Panc1 (cell line): ENCODE data around the gene KCNIP4. TPM values are rescaled to one million over a fixed set of nuclear protein-coding genes. Genes with fewer than 3 reads are reported as not detected.

Source experiments
- ATAC-seq: fragments of 200-7000 bp; cut with Tn5 transposase; 2 replicates; pipeline ENCODE4 v1.9.1; 2020; ENCODE audit warnings: mild to moderate bottlenecking, moderate library complexity
- BruUV-seq: library from RNA; stranded (reverse); fragments of 400-500 nt; replicated peaks from 2 replicates; lab custom pipeline; 2021; lab: Mats Ljungman, UMichigan
- CTCF ChIA-PET: fragments of 300-600 bp; sonication (Branson Sonifier 250); formaldehyde crosslinking; loops from one replicate; lab custom pipeline; 2022; ENCODE audit warnings: antibody characterized with exemption; lab: Charles Lee
- POLR2A ChIA-PET: fragments of 300-600 bp; sonication (Branson Sonifier 250); formaldehyde crosslinking; loops from one replicate; lab custom pipeline; 2022; ENCODE audit warnings: antibody characterized with exemption; lab: Charles Lee
- DNase-seq: peaks from one replicate; pipeline ENCODE4 v3.0.0-alpha.2; 2010; ENCODE audit warnings: low read depth, low spot score
- H3K27ac ChIP-seq: 2 replicates; pipeline ENCODE4 v1.5.1; 2011; ENCODE audit warnings: mild to moderate bottlenecking, low read length, inconsistent platforms
- H3K27me3 ChIP-seq: fragments of 200-500 bp; sonication (Bioruptor generic); 2 replicates; pipeline ENCODE4 v1.6.0; 2014; ENCODE audit warnings: low read length, inconsistent platforms; ENCODE audit not compliant: control insufficient read depth, insufficient read depth
- H3K36me3 ChIP-seq: fragments of 200-500 bp; sonication (Bioruptor generic); 2 replicates; pipeline ENCODE4 v1.5.1; 2014; ENCODE audit warnings: inconsistent platforms, mild to moderate bottlenecking, low read length, moderate library complexity; ENCODE audit not compliant: control insufficient read depth, insufficient read depth
- H3K4me1 ChIP-seq: 2 replicates; pipeline ENCODE4 v1.5.1; 2011; ENCODE audit warnings: inconsistent platforms, mild to moderate bottlenecking, low read length, moderate library complexity; ENCODE audit not compliant: control insufficient read depth, insufficient read depth
- H3K4me3 ChIP-seq, 2 experiments: 2 replicates each; pipeline ENCODE4 v1.5.1; 2011 to 2012; ENCODE audit warnings: low read depth in 2 of 2, low read length in 2 of 2, mild to moderate bottlenecking in 2 of 2, inconsistent platforms in 1 of 2, moderate library complexity in 1 of 2
- H3K9me3 ChIP-seq: fragments of 200-500 bp; sonication (Bioruptor generic); 2 replicates; pipeline ENCODE4 v1.5.1; 2014; ENCODE audit warnings: low read depth, mild to moderate bottlenecking, inconsistent platforms, low read length, moderate library complexity; ENCODE audit not compliant: control insufficient read depth, insufficient read depth
- CTCF ChIP-seq: fragments of 450-650 bp; IDR thresholded peaks from 2 replicates; pipeline ENCODE4 v1.5.1; 2017; ENCODE audit warnings: mild to moderate bottlenecking
- POLR2AphosphoS5 ChIP-seq: IDR thresholded peaks from 2 replicates; pipeline ENCODE4 v1.6.1; 2012; ENCODE audit warnings: mild to moderate bottlenecking, low read depth, low read length, moderate library complexity
- REST ChIP-seq, 2 experiments: IDR thresholded peaks; 2 replicates each; pipeline ENCODE4 v1.6.1; 2011 to 2012; ENCODE audit warnings: low read depth in 2 of 2, control low read depth in 1 of 2, low read length in 1 of 2, mild to moderate bottlenecking in 1 of 2, moderate library complexity in 1 of 2; ENCODE audit not compliant: insufficient read depth in 1 of 2
- SIN3A ChIP-seq: IDR thresholded peaks from 2 replicates; pipeline ENCODE4 v1.6.1; 2012; ENCODE audit warnings: low read depth, mild to moderate bottlenecking, low read length, moderate library complexity, borderline replicate concordance; ENCODE audit not compliant: insufficient read depth
- TCF7L2 ChIP-seq: IDR thresholded peaks from 2 replicates; pipeline ENCODE4 v1.6.1; 2011; ENCODE audit warnings: mild to moderate bottlenecking, low read depth, low read length, inconsistent platforms
- in situ Hi-C: cut with HindIII; loops from 2 replicates; pipeline ENCODE4 v1.10.0; 2016; ENCODE audit warnings: low sequenced_read_pairs, low pct_unique_long_range_greater_than_20kb
- intact Hi-C: fragments of 100-400 bp; cut with micrococcal nuclease; formaldehyde crosslinking; loops from one replicate; pipeline ENCODE4 v1.10.0; 2022; ENCODE audit not compliant: unreplicated experiment
- total RNA-seq: library from RNA; stranded (reverse); gene quantifications from one replicate; pipeline ENCODE4 v1.2.1, GENCODE V29; 2021; ENCODE audit not compliant: unreplicated experiment

KCNIP4 gene
- total RNA-seq, 1 experiment from 2014 or later, result not detected

- intact Hi-C loops (no loop called here), in situ Hi-C loops (no loop called here)
- H3K4me1 ChIP-seq, result no peaks in the 10 kb centered on the region
- DNase-seq (no peak), ATAC-seq (no peak)
- no peak for TF ChIP-seq REST (IDR thresholded peaks at IDR 0.05; ENCODE audit: insufficient read depth in 1 of 2, low read depth in 2 of 2, low read length in 1 of 2)
- TF ChIP-seq SIN3A, result no peak
- no peak for TF ChIP-seq POLR2AphosphoS5
- no peak for TF ChIP-seq TCF7L2
- TF ChIP-seq CTCF, result no peak
- no peaks in the 10 kb centered on the region for H3K9me3 ChIP-seq
- no peaks in the 10 kb centered on the region for H3K27me3 ChIP-seq
- CTCF ChIA-PET, result no interaction called here
- no peak overlapping the region for H3K27ac ChIP-seq
- POLR2A ChIA-PET, result no interaction called here
- no peaks in the 10 kb centered on the region for H3K36me3 ChIP-seq
- no TSS peak for BruUV-seq
- H3K4me3 ChIP-seq, result no peak overlapping the region
Measured at GRCh38 chr4:20890761-20891160, 1057.8 kb downstream of the KCNIP4 start.

GRCh38 chr4:20889901-20890300 lies 1058.7 kb downstream of the KCNIP4 start:
- Histone ChIP-seq H3K27ac (no peak overlapping the region), H3K4me3 (no peak overlapping the region), H3K36me3 (no peaks in the 10 kb centered on the region), H3K27me3 (no peaks in the 10 kb centered on the region), H3K4me1 (no peaks in the 10 kb centered on the region), H3K9me3 (no peaks in the 10 kb centered on the region)
- in situ Hi-C loops, result no loop called here
- intact Hi-C loops, result no loop called here
- DNase-seq (no peak), ATAC-seq (no peak)
- POLR2A ChIA-PET, result no interaction called here
- no peak for TF ChIP-seq REST (IDR thresholded peaks at IDR 0.05; ENCODE audit: insufficient read depth in 1 of 2, low read depth in 2 of 2, low read length in 1 of 2)
- no peak for TF ChIP-seq CTCF
- TF ChIP-seq TCF7L2, result no peak
- no peak for TF ChIP-seq SIN3A
- no peak for TF ChIP-seq POLR2AphosphoS5
- CTCF ChIA-PET, result no interaction called here
- no TSS peak for BruUV-seq
